ENCODE results near the gene PACRG. TPM values are rescaled to one million over a fixed set of nuclear protein-coding genes. Genes with fewer than 3 reads are reported as not detected.

PACRG gene
- total and polyA plus RNA-seq, 5 donors from 2014 or later: 0.44 to 1.2 (median 0.87) TPM; not detected in 2

GRCh38 chr6:163197839-163198238 lies 470.1 kb downstream of the PACRG start:
- DNase-seq (no peak), ATAC-seq (ENCODE audit: low read depth in 2 of 2) (no peak)
- Histone ChIP-seq H3K36me3 (ENCODE audit: control insufficient read depth, insufficient read depth, low read length) (no peaks in the 10 kb centered on the region), H3K4me1 (ENCODE audit: control insufficient read depth, insufficient read depth, low read length, poor library complexity, severe bottlenecking) (no peaks in the 10 kb centered on the region), H3K27ac (ENCODE audit: insufficient read depth, low read length, poor library complexity, severe bottlenecking) (no peak overlapping the region), H3K9me3 (ENCODE audit: control insufficient read depth in 2 of 2, low read length in 2 of 2) (no peaks in the 10 kb centered on the region), H3K4me3 (ENCODE audit: low read depth, low read length) (no peak overlapping the region), H3K27me3 (ENCODE audit: control insufficient read depth, insufficient read depth, low read length) (no peaks in the 10 kb centered on the region)
- H3K4me1 Mint-ChIP-seq: no peaks in the 10 kb centered on the region
- peaks cover 3% of the 10 kb centered on the region for H3K36me3 Mint-ChIP-seq
- no peaks in the 10 kb centered on the region for H3K27me3 Mint-ChIP-seq
- peaks cover 0 to 2% (median 0%) of the 10 kb centered on the region in 7 donors for H3K9me3 Mint-ChIP-seq
- no peak overlapping the region for H3K4me3 Mint-ChIP-seq
- H3K27ac Mint-ChIP-seq: no peak overlapping the region

GRCh38 chr6:163198396-163198795 lies 470.6 kb downstream of the PACRG start:
- peaks cover 3% of the 10 kb centered on the region for H3K36me3 Mint-ChIP-seq
- H3K9me3 Mint-ChIP-seq: peaks cover 0 to 2% (median 0%) of the 10 kb centered on the region in 7 donors
- no peak for DNase-seq
- no peak for ATAC-seq (ENCODE audit: low read depth in 2 of 2)
- Histone ChIP-seq H3K4me1 (ENCODE audit: control insufficient read depth, insufficient read depth, low read length, poor library complexity, severe bottlenecking) (no peaks in the 10 kb centered on the region), H3K27me3 (ENCODE audit: control insufficient read depth, insufficient read depth, low read length) (no peaks in the 10 kb centered on the region), H3K36me3 (ENCODE audit: control insufficient read depth, insufficient read depth, low read length) (no peaks in the 10 kb centered on the region), H3K9me3 (ENCODE audit: control insufficient read depth in 2 of 2, low read length in 2 of 2) (no peaks in the 10 kb centered on the region), H3K4me3 (ENCODE audit: low read depth, low read length) (no peak overlapping the region), H3K27ac (ENCODE audit: insufficient read depth, low read length, poor library complexity, severe bottlenecking) (no peak overlapping the region)
- H3K4me1 Mint-ChIP-seq: no peaks in the 10 kb centered on the region
- no peaks in the 10 kb centered on the region for H3K27me3 Mint-ChIP-seq
- no peak overlapping the region for H3K27ac Mint-ChIP-seq
- H3K4me3 Mint-ChIP-seq: no peak overlapping the region

- Mint-ChIP-seq H3K9me3 (peaks cover 0 to 2% (median 0%) of the 10 kb centered on the region in 7 donors), H3K36me3 (peaks cover 3% of the 10 kb centered on the region), H3K27ac (no peak overlapping the region), H3K4me1 (no peaks in the 10 kb centered on the region), H3K27me3 (no peaks in the 10 kb centered on the region), H3K4me3 (no peak overlapping the region)
- DNase-seq: no peak
- Histone ChIP-seq H3K9me3 (ENCODE audit: control insufficient read depth in 2 of 2, low read length in 2 of 2) (no peaks in the 10 kb centered on the region), H3K27me3 (ENCODE audit: control insufficient read depth, insufficient read depth, low read length) (no peaks in the 10 kb centered on the region), H3K4me1 (ENCODE audit: control insufficient read depth, insufficient read depth, low read length, poor library complexity, severe bottlenecking) (no peaks in the 10 kb centered on the region), H3K36me3 (ENCODE audit: control insufficient read depth, insufficient read depth, low read length) (no peaks in the 10 kb centered on the region), H3K27ac (ENCODE audit: insufficient read depth, low read length, poor library complexity, severe bottlenecking) (no peak overlapping the region), H3K4me3 (ENCODE audit: low read depth, low read length) (no peak overlapping the region)
- ATAC-seq (ENCODE audit: low read depth in 2 of 2): no peak
These were observed 471.6 kb downstream of the PACRG start for GRCh38 chr6:163199371-163199770.

GRCh38 chr6:163200289-163200688 lies 472.5 kb downstream of the PACRG start:
- H3K4me3 ChIP-seq (ENCODE audit: low read depth, low read length): no peak overlapping the region
- H3K4me1 ChIP-seq (ENCODE audit: control insufficient read depth, insufficient read depth, low read length, poor library complexity, severe bottlenecking): no peaks in the 10 kb centered on the region
- Mint-ChIP-seq H3K4me3 (no peak overlapping the region), H3K27me3 (peaks cover 2% of the 10 kb centered on the region), H3K27ac (no peak overlapping the region), H3K9me3 (peaks cover 0 to 2% (median 0%) of the 10 kb centered on the region in 7 donors), H3K36me3 (peaks cover 3% of the 10 kb centered on the region), H3K4me1 (no peaks in the 10 kb centered on the region)
- no peak for ATAC-seq (ENCODE audit: low read depth in 2 of 2)
- H3K27me3 ChIP-seq (ENCODE audit: control insufficient read depth, insufficient read depth, low read length): no peaks in the 10 kb centered on the region
- no peaks in the 10 kb centered on the region for H3K9me3 ChIP-seq (ENCODE audit: control insufficient read depth in 2 of 2, low read length in 2 of 2)
- H3K27ac ChIP-seq (ENCODE audit: insufficient read depth, low read length, poor library complexity, severe bottlenecking): no peak overlapping the region
- DNase-seq: no peak
- no peaks in the 10 kb centered on the region for H3K36me3 ChIP-seq (ENCODE audit: control insufficient read depth, insufficient read depth, low read length)

- Histone ChIP-seq H3K27ac (ENCODE audit: insufficient read depth, low read length, poor library complexity, severe bottlenecking) (no peak overlapping the region), H3K36me3 (ENCODE audit: control insufficient read depth, insufficient read depth, low read length) (no peaks in the 10 kb centered on the region), H3K4me1 (ENCODE audit: control insufficient read depth, insufficient read depth, low read length, poor library complexity, severe bottlenecking) (no peaks in the 10 kb centered on the region), H3K9me3 (ENCODE audit: control insufficient read depth in 2 of 2, low read length in 2 of 2) (no peaks in the 10 kb centered on the region), H3K4me3 (ENCODE audit: low read depth, low read length) (no peak overlapping the region), H3K27me3 (ENCODE audit: control insufficient read depth, insufficient read depth, low read length) (no peaks in the 10 kb centered on the region)
- H3K9me3 Mint-ChIP-seq: peaks cover 0 to 2% (median 0%) of the 10 kb centered on the region in 7 donors
- ATAC-seq (ENCODE audit: low read depth in 2 of 2) (no peak), DNase-seq (no peak)
- H3K36me3 Mint-ChIP-seq: peaks cover 3% of the 10 kb centered on the region
- H3K4me1 Mint-ChIP-seq: no peaks in the 10 kb centered on the region
- no peak overlapping the region for H3K4me3 Mint-ChIP-seq
- peaks cover 5% of the 10 kb centered on the region for H3K27me3 Mint-ChIP-seq
- H3K27ac Mint-ChIP-seq: no peak overlapping the region
These were observed 472.9 kb downstream of the PACRG start for GRCh38 chr6:163200694-163201093.

- no peak for ATAC-seq (ENCODE audit: low read depth in 2 of 2)
- Mint-ChIP-seq H3K4me3 (no peak overlapping the region), H3K9me3 (peaks cover 0 to 7% (median 0%) of the 10 kb centered on the region in 7 donors), H3K36me3 (no peaks in the 10 kb centered on the region), H3K4me1 (no peaks in the 10 kb centered on the region), H3K27me3 (peaks cover 5% of the 10 kb centered on the region), H3K27ac (no peak overlapping the region)
- Histone ChIP-seq H3K9me3 (ENCODE audit: control insufficient read depth in 2 of 2, low read length in 2 of 2) (no peaks in the 10 kb centered on the region), H3K27me3 (ENCODE audit: control insufficient read depth, insufficient read depth, low read length) (no peaks in the 10 kb centered on the region), H3K4me1 (ENCODE audit: control insufficient read depth, insufficient read depth, low read length, poor library complexity, severe bottlenecking) (no peaks in the 10 kb centered on the region), H3K36me3 (ENCODE audit: control insufficient read depth, insufficient read depth, low read length) (no peaks in the 10 kb centered on the region), H3K4me3 (ENCODE audit: low read depth, low read length) (no peak overlapping the region), H3K27ac (ENCODE audit: insufficient read depth, low read length, poor library complexity, severe bottlenecking) (no peak overlapping the region)
- DNase-seq: no peak
These were observed 474.1 kb downstream of the PACRG start for GRCh38 chr6:163201855-163202254.

- Mint-ChIP-seq H3K4me3 (no peak overlapping the region), H3K36me3 (no peaks in the 10 kb centered on the region), H3K4me1 (no peaks in the 10 kb centered on the region), H3K27ac (no peak overlapping the region), H3K27me3 (peaks cover 5% of the 10 kb centered on the region), H3K9me3 (peaks cover 0 to 7% (median 1%) of the 10 kb centered on the region in 7 donors)
- H3K36me3 ChIP-seq (ENCODE audit: control insufficient read depth, insufficient read depth, low read length): no peaks in the 10 kb centered on the region
- H3K4me3 ChIP-seq (ENCODE audit: low read depth, low read length): no peak overlapping the region
- no peak for DNase-seq
- H3K9me3 ChIP-seq (ENCODE audit: control insufficient read depth in 2 of 2, low read length in 2 of 2): no peaks in the 10 kb centered on the region
- H3K4me1 ChIP-seq (ENCODE audit: control insufficient read depth, insufficient read depth, low read length, poor library complexity, severe bottlenecking): no peaks in the 10 kb centered on the region
- H3K27ac ChIP-seq (ENCODE audit: insufficient read depth, low read length, poor library complexity, severe bottlenecking): no peak overlapping the region
- ATAC-seq (ENCODE audit: low read depth in 2 of 2): no peak
- no peaks in the 10 kb centered on the region for H3K27me3 ChIP-seq (ENCODE audit: control insufficient read depth, insufficient read depth, low read length)
These were observed 478.4 kb downstream of the PACRG start for GRCh38 chr6:163206196-163206595.

- Mint-ChIP-seq H3K9me3 (peaks cover 0 to 16% (median 3%) of the 10 kb centered on the region in 7 donors), H3K36me3 (no peaks in the 10 kb centered on the region), H3K4me1 (no peaks in the 10 kb centered on the region), H3K27ac (no peak overlapping the region), H3K4me3 (no peak overlapping the region), H3K27me3 (peaks cover 5% of the 10 kb centered on the region)
- H3K4me3 ChIP-seq (ENCODE audit: low read depth, low read length): no peak overlapping the region
- no peak for ATAC-seq (ENCODE audit: low read depth in 2 of 2)
- H3K36me3 ChIP-seq (ENCODE audit: control insufficient read depth, insufficient read depth, low read length): no peaks in the 10 kb centered on the region
- DNase-seq: no peak
- no peaks in the 10 kb centered on the region for H3K27me3 ChIP-seq (ENCODE audit: control insufficient read depth, insufficient read depth, low read length)
- H3K9me3 ChIP-seq (ENCODE audit: control insufficient read depth in 2 of 2, low read length in 2 of 2): no peaks in the 10 kb centered on the region
- no peak overlapping the region for H3K27ac ChIP-seq (ENCODE audit: insufficient read depth, low read length, poor library complexity, severe bottlenecking)
- no peaks in the 10 kb centered on the region for H3K4me1 ChIP-seq (ENCODE audit: control insufficient read depth, insufficient read depth, low read length, poor library complexity, severe bottlenecking)
These were observed 479.9 kb downstream of the PACRG start for GRCh38 chr6:163207431-163208383.
